Right kidney (tissue), 1 donor: Measurements from ENCODE around the gene RETREG1.
"Not testable (repeated sequence)": the region's sequence is repeated elsewhere in the genome, so short reads cannot be mapped to it uniquely, and the experiment has no call there.

Experiments used
- DNase-seq: peaks from one replicate; pipeline ENCODE4 v3.0.0-alpha.2; 2016

Gene RETREG1

GRCh38 chr5:16618138-16618897 lies 1.5 kb upstream of the RETREG1 start:
- no peak for DNase-seq

- peak; percentile 58 for DNase-seq
These were observed 624 bp upstream of the RETREG1 start for GRCh38 chr5:16617274-16617968.

- DNase-seq: no peak
These were observed 859 bp downstream of the RETREG1 start for GRCh38 chr5:16615741-16616535.

- DNase-seq: no peak
These were observed 4.8 kb downstream of the RETREG1 start for GRCh38 chr5:16612007-16612406.

- DNase-seq: not testable (repeated sequence)
These were observed 5.9 kb downstream of the RETREG1 start for GRCh38 chr5:16610896-16611295.

GRCh38 chr5:16609412-16609811 lies 7.4 kb downstream of the RETREG1 start:
- DNase-seq: no peak

GRCh38 chr5:16606628-16607027 lies 10.2 kb downstream of the RETREG1 start:
- DNase-seq: no peak

- no peak for DNase-seq
These were observed 13.1 kb downstream of the RETREG1 start for GRCh38 chr5:16603701-16604100.

- no peak for DNase-seq
These were observed 13.5 kb downstream of the RETREG1 start for GRCh38 chr5:16603295-16603694.

GRCh38 chr5:16602182-16602581 lies 14.6 kb downstream of the RETREG1 start:
- no peak for DNase-seq

GRCh38 chr5:16600946-16601345 lies 15.9 kb downstream of the RETREG1 start:
- no peak for DNase-seq

GRCh38 chr5:16600397-16600796 lies 16.4 kb downstream of the RETREG1 start:
- DNase-seq: no peak

GRCh38 chr5:16597946-16598694 lies 18.7 kb downstream of the RETREG1 start:
- DNase-seq: no peak

GRCh38 chr5:16596581-16596940 lies 20.2 kb downstream of the RETREG1 start:
- no peak for DNase-seq

GRCh38 chr5:16595881-16596580 lies 20.8 kb downstream of the RETREG1 start:
- no peak for DNase-seq

GRCh38 chr5:16593628-16594027 lies 23.2 kb downstream of the RETREG1 start:
- DNase-seq: no peak

- DNase-seq: no peak
These were observed 23.8 kb downstream of the RETREG1 start for GRCh38 chr5:16593013-16593412.

- no peak for DNase-seq
These were observed 24.5 kb downstream of the RETREG1 start for GRCh38 chr5:16592255-16592654.

GRCh38 chr5:16590685-16591084 lies 26.1 kb downstream of the RETREG1 start:
- no peak for DNase-seq

GRCh38 chr5:16589658-16590057 lies 27.1 kb downstream of the RETREG1 start:
- DNase-seq: no peak

GRCh38 chr5:16588434-16589214 lies 28.2 kb downstream of the RETREG1 start:
- DNase-seq: no peak
